H1 (cell line): ENCODE results near the gene ZNRF3. TPM values are rescaled to one million over a fixed set of nuclear protein-coding genes. Genes with fewer than 3 reads are reported as not detected.

Source experiments
- BCL11A ChIP-seq, 2 experiments: IDR thresholded peaks; one replicate each; pipeline ENCODE4 v1.6.1; 2011; ENCODE audit warnings: low read depth in 2 of 2, low read length in 2 of 2, mild to moderate bottlenecking in 2 of 2
- BRCA1 ChIP-seq: IDR thresholded peaks from 2 replicates; pipeline ENCODE4 v1.6.1; 2012; ENCODE audit warnings: low read depth, low read length, improper control_type of control experiment
- CEBPB ChIP-seq: IDR thresholded peaks from 2 replicates; pipeline ENCODE4 v1.6.1; 2012; ENCODE audit warnings: low read depth, low read length
- CHD1 ChIP-seq: IDR thresholded peaks from 2 replicates; pipeline ENCODE4 v1.6.1; 2012; ENCODE audit warnings: low read depth, low read length, improper control_type of control experiment
- EGR1 ChIP-seq: IDR thresholded peaks from 2 replicates; pipeline ENCODE4 v1.6.1; 2011; ENCODE audit warnings: low read depth, low read length, borderline replicate concordance
- POU5F1 ChIP-seq: IDR thresholded peaks from 2 replicates; pipeline ENCODE4 v1.6.1; 2011; ENCODE audit warnings: low read depth, mild to moderate bottlenecking, low read length, moderate library complexity
- RFX5 ChIP-seq: IDR thresholded peaks from 2 replicates; pipeline ENCODE4 v1.6.1; 2011; ENCODE audit warnings: low read depth, low read length, improper control_type of control experiment, borderline replicate concordance
- RNF2 ChIP-seq: fragments of 200-900, 300-1000 bp; sonication (generic); IDR thresholded peaks from 2 replicates; pipeline ENCODE4 v1.7.1; 2016; ENCODE audit warnings: borderline replicate concordance, low read depth, mild to moderate bottlenecking, antibody characterized with exemption, low read length; ENCODE audit not compliant: poor library complexity, severe bottlenecking; ENCODE audit errors: missing control alignments
- SP2 ChIP-seq: IDR thresholded peaks from 2 replicates; pipeline ENCODE4 v1.6.1; 2012; ENCODE audit warnings: mild to moderate bottlenecking, low read length, inconsistent platforms
- SRF ChIP-seq: IDR thresholded peaks from 2 replicates; pipeline ENCODE4 v1.6.1; 2011; ENCODE audit warnings: mild to moderate bottlenecking, low read depth, low read length, moderate library complexity
- TAF1 ChIP-seq: IDR thresholded peaks from 2 replicates; pipeline ENCODE4 v1.6.1; 2011; ENCODE audit warnings: mild to moderate bottlenecking, low read depth, low read length
- TCF12 ChIP-seq: IDR thresholded peaks from 2 replicates; pipeline ENCODE4 v1.6.1; 2011; ENCODE audit warnings: low read depth, mild to moderate bottlenecking, low read length
- TEAD4 ChIP-seq: IDR thresholded peaks from 2 replicates; pipeline ENCODE4 v1.6.1; 2012; ENCODE audit warnings: low read depth, low read length, inconsistent platforms, mixed read lengths
- YY1 ChIP-seq: IDR thresholded peaks from 2 replicates; pipeline ENCODE4 v1.6.1; 2011; ENCODE audit warnings: low read depth, mild to moderate bottlenecking, low read length
- ZNF274 ChIP-seq: IDR thresholded peaks from 2 replicates; pipeline ENCODE4 v1.7.0; 2012; ENCODE audit warnings: low read length, borderline replicate concordance; ENCODE audit errors: extremely low read depth
- polyA plus RNA-seq, 7 experiments: library from polyadenylated mRNA; depleted of rRNA in 3 of 7; stranded (reverse) in 5 of 7; unstranded in 2 of 7; fragments of >200 nt in 5 of 7; fragments of 200-250 nt in 2 of 7; gene quantifications; 1 replicate in 5 of 7; 2 replicates in 1 of 7; 4 replicates in 1 of 7; pipeline versions ENCODE4 v1.2.1 to v1.2.3, GENCODE V29; 2011 to 2013; ENCODE audit warnings: missing spikeins in 2 of 7, mixed read lengths in 2 of 7
- total RNA-seq: library from RNA; stranded (reverse); fragmentation: NEBNext Ultra II Directional; extraction: Animal tissue kit (Norgen Biotek cat#: 25700); gene quantifications from 2 replicates; pipeline ENCODE4 v1.2.1, GENCODE V29; 2021

ZNRF3 gene
- total and polyA plus RNA-seq, 2 of the 8 experiments (the other 6 are each of a cell fraction or from before 2014, with no cell fraction given): 14.1 to 21.7 TPM

GRCh38 chr22:28989035-28989464, 105.7 kb downstream of the ZNRF3 start (continued):
- TF ChIP-seq RFX5 (no peak), SRF (no peak), SP2 (no peak), CHD1 (no peak), TAF1 (peak; percentile 42; the same call in 1 of the 2 replicates), EGR1 (no peak), BRCA1 (no peak), RNF2 (no peak), POU5F1 (no peak), CEBPB (no peak), YY1 (no peak), TCF12 (no peak), TEAD4 (no peak), ZNF274 (no peak), BCL11A (IDR thresholded peaks at IDR 0.05; ENCODE audit: low read depth in 2 of 2, low read length in 2 of 2) (no peak)
